HEK293T (cell line): ENCODE results near the gene FUT8.

ENCODE experiments used
- CTCF ChIA-PET: fragments of 350-600 bp; formaldehyde crosslinking; extraction: SDS; loops from one replicate; lab custom pipeline; 2021; ENCODE audit warnings: antibody characterized with exemption, inconsistent platforms; lab: Yijun Ruan, JAX
- POLR2A ChIA-PET: fragments of 350-600 bp; formaldehyde crosslinking; extraction: SDS; loops from one replicate; lab custom pipeline; 2020; ENCODE audit warnings: antibody characterized with exemption, inconsistent platforms; lab: Yijun Ruan, JAX
- DNase-seq: peaks from one replicate; pipeline ENCODE4 v3.0.0; 2012; ENCODE audit warnings: mixed read lengths; ENCODE audit errors: extremely low spot score
- ARNT ChIP-seq: fragments of 450-650 bp; IDR thresholded peaks from 2 replicates; pipeline ENCODE4 v1.6.1; 2017; ENCODE audit warnings: mild to moderate bottlenecking
- BHLHE40 ChIP-seq: fragments of 450-650 bp; IDR thresholded peaks from 2 replicates; pipeline ENCODE4 v1.6.1; 2016; ENCODE audit warnings: mild to moderate bottlenecking, moderate library complexity, borderline replicate concordance
- CTBP1 ChIP-seq: fragments of 450-650 bp; IDR thresholded peaks from 2 replicates; pipeline ENCODE4 v1.6.1; 2016; ENCODE audit warnings: borderline replicate concordance
- ELF4 ChIP-seq: fragments of 450-650 bp; IDR thresholded peaks from 2 replicates; pipeline ENCODE4 v1.6.1; 2017; ENCODE audit warnings: antibody characterized with exemption
- FOXA1 ChIP-seq: fragments of 450-650 bp; IDR thresholded peaks from 2 replicates; pipeline ENCODE4 v1.6.1; 2016; ENCODE audit warnings: mild to moderate bottlenecking
- FOXK2 ChIP-seq: fragments of 450-650 bp; IDR thresholded peaks from 2 replicates; pipeline ENCODE4 v1.6.1; 2016; ENCODE audit warnings: mild to moderate bottlenecking
- FOXM1 ChIP-seq: fragments of 450-650 bp; IDR thresholded peaks from 2 replicates; pipeline ENCODE4 v1.6.1; 2017; ENCODE audit warnings: mild to moderate bottlenecking, borderline replicate concordance
- HDGF ChIP-seq: fragments of 450-650 bp; IDR thresholded peaks from 2 replicates; pipeline ENCODE4 v1.6.1; 2017; ENCODE audit warnings: antibody characterized with exemption, borderline replicate concordance
- L3MBTL2 ChIP-seq: fragments of 450-650 bp; conservative IDR thresholded peaks from 2 replicates; pipeline ENCODE4 v1.6.1; 2016; ENCODE audit warnings: mild to moderate bottlenecking
- LEF1 ChIP-seq: fragments of 450-650 bp; IDR thresholded peaks from 2 replicates; pipeline ENCODE4 v1.6.1; 2017; ENCODE audit warnings: mild to moderate bottlenecking, borderline replicate concordance
- NFRKB ChIP-seq: fragments of 450-650 bp; IDR thresholded peaks from 2 replicates; pipeline ENCODE4 v1.6.1; 2016; ENCODE audit warnings: mild to moderate bottlenecking, moderate library complexity
- PKNOX1 ChIP-seq: fragments of 450-650 bp; IDR thresholded peaks from 2 replicates; pipeline ENCODE4 v1.6.1; 2016
- SP1 ChIP-seq: fragments of 450-650 bp; IDR thresholded peaks from 2 replicates; pipeline ENCODE4 v1.6.1; 2017
- SUZ12 ChIP-seq: fragments of 450-650 bp; IDR thresholded peaks from 2 replicates; pipeline ENCODE4 v1.6.1; 2016; ENCODE audit warnings: mild to moderate bottlenecking
- TARDBP ChIP-seq: fragments of 450-650 bp; IDR thresholded peaks from 2 replicates; pipeline ENCODE4 v1.6.1; 2016
- ZNF384 ChIP-seq: fragments of 450-650 bp; IDR thresholded peaks from 2 replicates; pipeline ENCODE4 v1.6.1; 2016

The FUT8 gene

GRCh38 chr14:65492266-65492665, 79.7 kb downstream of the FUT8 start:
- TF ChIP-seq BHLHE40, result no peak
- TF ChIP-seq NFRKB, result no peak
- no peak for TF ChIP-seq ELF4
- TF ChIP-seq CTBP1, result no peak
- TF ChIP-seq TARDBP, result no peak
- TF ChIP-seq FOXK2, result no peak
- TF ChIP-seq PKNOX1, result no peak
- TF ChIP-seq ARNT, result no peak
- TF ChIP-seq ZNF384, result no peak
- TF ChIP-seq FOXM1, result no peak
- TF ChIP-seq HDGF, result no peak
- no peak for DNase-seq
- ChIA-PET CTCF (no interaction called here), POLR2A (no interaction called here)

- no peak for DNase-seq
- ChIA-PET CTCF (no interaction called here), POLR2A (no interaction called here)
- no peak for TF ChIP-seq FOXA1
- TF ChIP-seq SUZ12, result no peak
- TF ChIP-seq ARNT, result no peak
- no peak for TF ChIP-seq PKNOX1
- TF ChIP-seq HDGF, result no peak
- TF ChIP-seq TARDBP, result no peak
- TF ChIP-seq CTBP1, result no peak
- no peak for TF ChIP-seq LEF1
- TF ChIP-seq SP1, result no peak
- no peak for TF ChIP-seq ELF4
- no peak for TF ChIP-seq FOXK2
- TF ChIP-seq ZNF384, result no peak
- no peak for TF ChIP-seq BHLHE40
- TF ChIP-seq L3MBTL2, result no peak
- TF ChIP-seq FOXM1, result no peak
- no peak for TF ChIP-seq NFRKB
Measured at GRCh38 chr14:65495196-65495595, 82.7 kb downstream of the FUT8 start.

GRCh38 chr14:65496178-65496993, 83.9 kb downstream of the FUT8 start:
- ChIA-PET POLR2A (no interaction called here), CTCF (no interaction called here)
- no peak for DNase-seq
- no peak for TF ChIP-seq ZNF384
- TF ChIP-seq FOXM1, result no peak
- TF ChIP-seq SUZ12, result no peak
- no peak for TF ChIP-seq ARNT

GRCh38 chr14:65499138-65499537, 86.6 kb downstream of the FUT8 start:
- no peak for TF ChIP-seq L3MBTL2
- no peak for TF ChIP-seq PKNOX1
- no peak for TF ChIP-seq ARNT
- TF ChIP-seq FOXM1, result no peak
- TF ChIP-seq NFRKB, result no peak
- no peak for TF ChIP-seq FOXA1
- no peak for TF ChIP-seq TARDBP
- TF ChIP-seq ZNF384, result no peak
- no peak for TF ChIP-seq CTBP1
- no peak for TF ChIP-seq HDGF
- TF ChIP-seq BHLHE40, result no peak
- no peak for TF ChIP-seq ELF4
- no peak for TF ChIP-seq FOXK2
- no peak for TF ChIP-seq SUZ12
- no peak for TF ChIP-seq SP1
- no peak for TF ChIP-seq LEF1
- POLR2A ChIA-PET, result no interaction called here
- CTCF ChIA-PET, result no interaction called here
- no peak for DNase-seq

- ChIA-PET POLR2A (no interaction called here), CTCF (no interaction called here)
- TF ChIP-seq CTBP1 (no peak), SP1 (no peak), FOXM1 (no peak), PKNOX1 (no peak), TARDBP (no peak), ELF4 (no peak), NFRKB (no peak), L3MBTL2 (no peak), LEF1 (no peak), HDGF (no peak), FOXK2 (no peak), BHLHE40 (no peak), SUZ12 (no peak), ARNT (no peak)
- DNase-seq, result no peak
Measured at GRCh38 chr14:65500075-65500474, 87.5 kb downstream of the FUT8 start.

- DNase-seq, result no peak
- ChIA-PET CTCF (no interaction called here), POLR2A (no interaction called here)
- TF ChIP-seq FOXK2, result no peak
- no peak for TF ChIP-seq ZNF384
- no peak for TF ChIP-seq NFRKB
- TF ChIP-seq HDGF, result no peak
- TF ChIP-seq LEF1, result no peak
- TF ChIP-seq ARNT, result no peak
- no peak for TF ChIP-seq ELF4
- no peak for TF ChIP-seq PKNOX1
- no peak for TF ChIP-seq SP1
- TF ChIP-seq SUZ12, result no peak
- TF ChIP-seq TARDBP, result no peak
- TF ChIP-seq L3MBTL2, result no peak
Measured at GRCh38 chr14:65501328-65501727, 88.8 kb downstream of the FUT8 start.
